HG02610 (cell line): ENCODE results near the gene TULP4.
"Not testable (repeated sequence)": the region's sequence is repeated elsewhere in the genome, so short reads cannot be mapped to it uniquely, and the experiment has no call there.

Experiments used
- ATAC-seq: cut with Tn5 transposase; IDR thresholded peaks from one replicate; pipeline ENCODE4 v1.9.1; 2021; ENCODE audit warnings: mild to moderate bottlenecking, moderate library complexity; ENCODE audit not compliant: unreplicated experiment

TULP4 gene

GRCh38 chr6:158292016-158292415 lies 20.2 kb upstream of the TULP4 start:
- no peak for ATAC-seq

GRCh38 chr6:158293122-158293521 lies 19.1 kb upstream of the TULP4 start:
- no peak for ATAC-seq

GRCh38 chr6:158295976-158296853 lies 16.1 kb upstream of the TULP4 start:
- not testable (repeated sequence) for ATAC-seq

- ATAC-seq: not testable (repeated sequence)
Observed at GRCh38 chr6:158296854-158297324, 15.4 kb upstream of the TULP4 start.

DNA sequence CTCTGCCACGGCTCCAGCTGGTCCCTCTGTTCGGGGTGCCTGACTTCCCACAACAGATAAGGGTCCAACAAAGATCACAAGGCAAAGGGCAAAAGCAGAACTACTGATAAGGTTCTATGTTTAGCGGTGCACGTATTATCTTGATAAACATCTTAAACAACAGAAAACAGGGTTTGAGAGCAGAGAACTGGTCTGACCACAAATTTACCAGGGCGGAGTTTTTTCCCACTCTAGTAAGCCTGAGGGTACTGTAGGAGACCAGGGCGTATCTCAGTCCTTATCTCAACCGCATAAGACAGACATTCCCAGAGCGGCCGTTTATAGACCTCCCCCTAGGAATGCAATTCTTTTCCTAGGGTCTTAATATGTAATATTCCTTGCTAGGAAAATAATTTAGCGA lies 14.6 kb upstream of the TULP4 start:
- not testable (repeated sequence) for ATAC-seq

DNA sequence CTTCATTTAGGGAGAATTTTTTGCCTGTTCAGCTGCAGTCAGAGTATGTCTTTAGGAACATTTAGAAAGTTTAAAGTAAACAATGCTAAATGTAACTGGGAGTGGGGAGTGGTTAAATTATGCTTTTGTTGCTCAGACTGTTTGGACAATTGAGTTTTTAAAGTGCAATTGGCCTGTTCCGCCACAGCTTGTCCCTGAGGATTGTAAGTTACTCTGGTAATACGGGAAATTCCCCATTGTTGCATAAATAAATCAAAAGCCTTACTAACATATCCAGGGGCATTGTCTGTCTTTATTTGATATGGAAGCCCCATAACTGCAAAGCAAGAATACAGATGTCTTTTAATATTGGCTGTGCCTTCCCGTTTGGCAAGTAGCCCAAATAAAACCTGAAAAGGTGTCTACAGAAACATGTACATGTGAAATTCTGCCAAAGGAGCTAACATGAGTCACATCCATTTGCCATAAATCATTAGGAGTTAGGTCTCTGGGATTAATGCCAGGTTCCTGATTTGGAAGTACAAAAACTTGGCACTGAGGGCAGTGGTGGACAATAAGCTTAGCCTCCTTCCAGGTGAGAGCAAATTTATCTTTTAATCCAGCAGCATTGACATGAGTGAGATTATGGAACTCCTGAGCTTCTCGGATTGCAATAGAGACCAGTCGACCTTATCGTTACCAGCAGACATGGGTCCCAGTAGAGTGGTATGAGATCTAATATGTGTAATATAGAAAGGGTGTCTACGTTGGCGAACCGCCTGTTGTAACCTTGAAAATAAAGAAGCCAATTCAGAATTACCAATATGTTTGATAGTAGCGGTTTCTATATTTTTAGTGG lies 11.7 kb upstream of the TULP4 start:
- ATAC-seq: not testable (repeated sequence)

- ATAC-seq: not testable (repeated sequence)
Observed at GRCh38 chr6:158301561-158301960, 10.7 kb upstream of the TULP4 start.

- not testable (repeated sequence) for ATAC-seq
Observed at GRCh38 chr6:158302195-158302796, 10.0 kb upstream of the TULP4 start.

DNA sequence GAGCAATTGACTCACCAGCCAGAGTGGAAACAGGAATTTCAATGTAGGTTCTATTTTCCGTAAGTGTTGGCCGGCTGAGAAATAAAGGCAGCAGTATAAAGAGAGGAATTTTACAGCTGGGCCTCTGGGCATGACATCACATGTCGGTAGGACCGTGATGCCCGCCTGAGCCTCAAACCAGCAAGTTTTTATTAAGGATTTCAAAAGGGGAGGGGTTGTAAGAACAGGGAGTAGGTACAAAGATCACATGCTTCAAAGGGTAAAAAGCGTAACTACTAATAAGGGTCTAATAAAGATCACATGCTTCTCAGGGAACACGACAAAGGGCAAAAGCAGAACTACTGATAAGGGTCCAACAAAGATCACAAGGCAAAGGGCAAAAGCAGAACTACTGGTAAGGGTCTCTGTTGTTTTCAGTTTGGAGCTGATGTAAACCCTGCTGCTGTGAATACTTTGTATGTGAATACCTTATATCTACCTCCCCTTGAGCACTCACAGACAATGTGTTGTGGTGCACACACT lies 9.0 kb upstream of the TULP4 start:
- no peak for ATAC-seq

DNA sequence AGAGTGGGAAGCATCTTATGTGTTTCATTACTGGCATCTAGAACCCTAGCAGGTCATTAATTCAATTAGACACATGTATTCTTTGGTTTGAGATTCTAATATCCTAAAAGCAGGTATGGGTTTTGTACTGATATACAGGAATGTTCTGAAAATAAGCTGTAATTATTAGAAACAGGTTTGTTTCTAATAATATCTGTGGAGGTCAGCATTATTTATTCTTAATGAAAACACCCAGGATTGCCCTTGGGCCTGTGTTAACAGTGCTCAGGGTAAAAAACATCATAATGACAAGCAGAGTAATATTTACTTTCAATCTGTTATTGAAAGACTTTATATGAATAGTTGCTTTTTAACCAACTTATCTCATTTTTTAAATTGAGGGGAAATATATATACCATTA lies 8.0 kb upstream of the TULP4 start:
- no peak for ATAC-seq

DNA sequence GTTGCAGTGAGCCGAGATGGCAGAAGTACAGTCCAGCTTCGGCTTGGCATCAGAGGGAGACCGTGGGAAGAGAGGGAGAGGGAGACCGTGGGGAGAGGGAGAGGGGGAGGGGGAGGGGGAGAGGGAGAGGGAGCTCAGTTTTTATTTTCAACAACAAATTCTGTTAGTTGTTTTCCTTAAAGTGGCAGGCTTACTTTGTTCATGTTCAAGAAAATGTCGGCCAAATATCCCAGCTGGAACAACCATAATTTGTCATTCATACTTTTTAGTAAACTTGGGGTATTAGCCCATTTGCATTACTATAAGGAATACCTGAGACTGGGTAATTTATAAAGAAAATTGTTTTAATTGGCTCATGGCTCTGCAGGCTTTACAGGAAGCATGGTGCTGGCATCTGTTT lies 2.5 kb upstream of the TULP4 start:
- no peak for ATAC-seq

DNA sequence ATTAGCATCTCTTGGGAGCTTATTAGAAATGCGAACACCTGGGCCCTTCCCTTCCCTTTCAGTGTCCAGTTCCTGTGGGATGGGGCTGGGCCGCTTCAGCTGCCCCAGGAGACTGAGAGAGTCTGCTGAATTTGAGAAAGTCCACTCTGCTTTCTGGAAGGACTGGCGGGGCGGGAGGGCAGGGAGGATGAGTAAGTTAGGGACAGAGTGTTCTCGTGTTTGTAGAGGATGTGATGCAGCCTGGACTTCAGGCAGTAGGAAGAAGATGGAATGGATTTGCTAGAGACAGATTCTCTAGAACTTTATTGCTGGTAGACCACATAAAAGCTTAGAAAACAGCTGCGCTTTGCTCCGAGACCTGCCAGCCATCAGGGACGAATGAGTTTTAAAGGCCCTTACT lies 1.1 kb upstream of the TULP4 start:
- no peak for ATAC-seq

DNA sequence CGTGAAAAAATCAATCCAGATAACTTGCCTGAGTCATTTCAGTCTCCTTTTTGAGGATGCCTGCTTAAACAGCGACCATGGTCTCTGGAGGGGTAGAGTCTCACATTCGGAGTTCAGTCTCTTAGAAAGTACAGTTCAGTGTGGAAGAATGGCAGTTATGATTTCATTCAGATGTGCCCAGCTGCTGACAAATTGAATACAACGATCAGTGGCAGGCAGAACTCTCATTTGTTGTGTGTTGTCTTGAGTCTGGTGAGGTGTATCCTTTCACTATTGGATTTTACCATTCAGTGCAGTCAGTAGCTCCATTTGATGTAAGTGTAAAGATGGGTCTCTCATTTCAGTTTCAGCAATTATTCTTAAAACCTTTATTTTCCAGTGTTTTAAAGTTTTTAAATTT lies 639 bp upstream of the TULP4 start:
- no peak for ATAC-seq

DNA sequence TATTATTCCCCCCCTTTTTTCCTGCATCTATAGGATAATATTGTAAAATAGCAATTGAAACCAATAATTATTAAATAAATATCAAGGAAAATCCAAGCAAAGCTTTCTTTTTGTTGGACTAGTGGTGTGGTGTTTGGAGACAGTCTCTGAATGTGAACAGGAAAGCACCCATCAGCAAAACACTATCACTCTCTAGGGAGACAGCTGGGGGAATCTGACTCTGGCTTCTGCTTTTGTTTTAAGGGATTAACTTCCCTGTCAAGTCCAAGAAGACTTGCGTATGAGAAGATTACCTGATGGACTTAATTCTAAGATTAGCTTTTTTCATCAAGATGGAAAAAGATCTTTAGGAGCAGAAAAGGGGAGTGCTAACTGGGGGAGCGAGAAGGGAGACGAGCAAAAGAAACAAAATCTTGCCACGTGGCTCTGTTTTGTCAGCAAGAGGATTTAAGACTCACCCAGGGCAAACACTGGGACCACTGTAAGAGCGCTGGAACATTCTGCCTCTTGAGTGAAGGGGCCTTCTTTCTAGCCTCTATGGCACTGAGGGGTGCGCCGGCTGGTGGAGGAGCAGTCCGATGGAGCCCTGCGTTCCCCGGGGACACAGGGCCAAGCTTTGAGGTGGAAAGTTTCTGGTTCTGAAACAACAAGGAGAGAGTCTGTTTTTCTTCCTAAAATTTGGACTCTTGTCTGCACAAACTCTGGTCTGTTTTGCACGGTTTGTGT lies 570 bp downstream of the TULP4 start:
- ATAC-seq: no peak

DNA sequence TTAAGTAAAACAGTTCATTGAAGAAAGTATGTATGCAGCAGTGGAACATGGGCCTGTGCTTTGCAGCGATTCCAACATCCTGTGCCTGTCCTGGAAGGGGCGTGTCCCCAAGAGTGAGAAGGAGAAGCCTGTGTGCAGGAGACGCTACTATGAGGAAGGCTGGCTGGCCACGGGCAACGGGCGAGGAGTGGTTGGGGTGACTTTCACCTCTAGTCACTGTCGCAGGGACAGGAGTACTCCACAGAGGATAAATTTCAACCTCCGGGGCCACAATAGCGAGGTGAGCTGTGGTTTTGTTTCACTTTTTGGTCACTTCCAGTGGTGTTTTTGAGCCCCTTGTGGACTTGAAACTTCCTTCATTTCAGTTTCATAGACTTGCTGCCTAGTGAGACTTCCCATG lies 1.7 kb downstream of the TULP4 start:
- ATAC-seq: peak; percentile 48

- ATAC-seq: no peak
Observed at GRCh38 chr6:158314737-158315136, 2.5 kb downstream of the TULP4 start.

DNA sequence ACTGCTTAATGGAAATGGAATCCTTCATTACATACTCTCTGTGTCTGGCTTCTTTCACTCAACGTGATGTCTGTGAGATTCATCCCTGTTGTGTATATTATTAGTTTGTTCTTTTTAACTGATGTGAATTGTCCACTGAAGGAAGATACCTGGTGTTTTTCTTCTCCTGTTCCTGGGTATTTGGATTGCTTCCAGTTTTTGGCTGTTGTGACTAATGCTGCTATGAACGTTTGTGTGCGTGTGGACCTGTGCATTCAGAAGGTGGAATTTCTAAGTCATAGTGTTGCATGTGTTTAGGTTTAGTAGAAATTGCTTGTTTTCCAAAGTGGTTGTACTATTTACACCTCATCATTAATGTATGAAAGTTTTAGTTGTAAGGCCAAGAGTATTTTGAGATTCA lies 3.8 kb downstream of the TULP4 start:
- ATAC-seq: no peak

DNA sequence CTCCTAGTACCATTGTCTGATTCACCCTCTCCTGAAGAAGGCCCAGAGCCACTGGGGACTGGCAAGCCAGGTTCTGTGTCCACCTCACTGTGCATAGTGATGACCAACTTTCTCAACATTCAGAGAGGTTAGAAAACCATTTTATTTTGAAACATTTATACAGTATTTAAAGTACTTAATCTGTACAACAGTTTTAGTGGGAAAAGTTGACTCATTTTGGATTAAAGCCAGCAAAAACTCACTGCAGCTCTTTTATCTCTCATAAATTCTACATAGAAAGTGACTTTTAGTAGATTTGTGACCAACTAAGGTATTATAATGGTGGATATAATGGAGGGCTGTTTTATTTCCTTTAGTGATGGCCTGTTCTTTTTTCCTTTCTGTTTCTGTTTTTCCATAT lies 9.7 kb downstream of the TULP4 start:
- no peak for ATAC-seq

GRCh38 chr6:158322400-158322723 lies 10.1 kb downstream of the TULP4 start:
- ATAC-seq: no peak

DNA sequence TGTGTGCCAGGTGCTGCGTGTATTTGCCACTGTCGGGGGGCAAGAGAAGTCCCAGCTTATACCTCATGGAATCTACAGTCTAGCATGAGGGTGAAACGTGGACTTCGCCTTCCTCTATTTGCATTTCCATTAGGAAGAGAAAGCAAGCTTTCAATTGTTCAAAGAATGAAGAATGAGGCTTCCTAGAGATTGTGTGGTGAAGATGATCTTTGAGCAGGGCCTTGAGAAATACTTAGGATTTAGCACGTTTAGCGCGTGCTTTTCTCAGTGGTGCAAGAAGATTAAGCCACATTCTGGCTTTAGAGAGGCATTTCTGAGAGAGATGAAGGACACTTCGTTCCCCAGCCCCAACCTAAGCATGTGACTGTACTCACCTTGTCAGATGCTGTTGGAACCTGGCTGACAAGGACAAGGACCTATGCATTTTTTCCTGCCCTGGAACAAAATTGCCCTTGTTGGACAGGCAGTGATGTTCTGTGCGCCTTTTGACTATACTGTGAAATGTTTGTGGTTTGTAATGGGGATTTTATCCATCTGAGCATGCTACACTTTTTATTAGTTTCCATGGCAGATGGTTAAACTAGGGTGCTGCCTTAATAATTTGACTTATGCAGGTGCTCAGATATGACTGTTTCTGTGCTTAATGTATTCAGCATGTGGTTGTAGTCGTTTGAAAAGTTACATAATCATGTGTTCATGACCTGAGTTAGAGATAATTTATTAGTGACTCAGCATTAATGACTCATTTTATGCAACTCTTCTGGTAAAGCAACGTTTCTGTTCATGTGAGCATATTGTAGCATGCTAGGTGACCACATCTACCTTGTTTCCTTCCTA lies 10.7 kb downstream of the TULP4 start:
- ATAC-seq: peak; percentile 94
